ENCODE measurements around the gene ZKSCAN4. TPM values are rescaled to one million over a fixed set of nuclear protein-coding genes. Genes with fewer than 3 reads are reported as not detected.

Gene ZKSCAN4
- polyA plus RNA-seq, 1 of the 3 experiments (the other 2 are of a cell fraction), result 2.9 TPM

DNA sequence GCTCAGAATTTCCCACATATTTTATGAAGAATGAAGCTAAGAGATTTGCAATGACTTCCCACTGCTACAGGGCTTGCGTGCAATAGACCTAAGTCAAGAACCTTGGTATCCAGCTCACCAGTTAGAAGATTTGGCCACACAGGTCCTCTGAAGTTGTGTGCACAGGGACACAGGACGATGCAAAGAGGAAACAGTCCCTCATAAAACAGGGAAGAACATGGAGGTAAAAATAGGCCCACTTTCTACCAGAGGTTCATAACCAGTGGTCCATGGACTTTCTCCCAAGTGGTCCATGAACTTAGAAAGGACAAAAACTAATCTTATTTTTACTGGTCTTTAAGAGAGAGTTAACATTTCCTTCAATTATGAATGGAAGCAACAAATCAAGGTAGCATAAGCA lies 1.3 kb downstream of the ZKSCAN4 start:
- WGBS (ENCODE audit: low lambda C conversion rate), result 67% methylated on average over 2 of the region's 2 CpGs
- peak overlapping the region; percentile 93 to 97 for H3K4me3 ChIP-seq (ENCODE audit: low read depth in 2 of 2, low read length in 1 of 2)

DNA sequence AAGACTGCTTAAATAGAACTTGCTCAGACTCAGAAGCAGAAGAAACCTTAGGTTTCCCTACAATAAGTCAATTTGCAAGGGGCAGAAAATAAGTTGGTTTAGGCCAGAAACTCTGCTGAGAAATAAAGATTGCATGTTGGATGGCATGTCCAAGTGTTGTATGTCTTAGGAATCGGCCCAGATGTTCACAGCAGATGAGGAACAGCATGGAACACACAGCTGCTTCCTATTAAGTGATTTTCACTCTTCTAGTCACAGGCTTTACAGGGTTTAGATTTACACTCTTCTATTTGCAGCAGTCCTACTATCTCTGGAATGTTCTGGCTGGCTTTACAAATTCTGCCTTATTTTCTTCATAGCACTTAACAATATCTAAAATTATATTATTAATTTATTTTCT lies 3.2 kb downstream of the ZKSCAN4 start:
- no peak overlapping the region for H3K9ac ChIP-seq

More for the DNA sequence above, 1.3 kb downstream of the ZKSCAN4 start:
- H3K4me1 ChIP-seq (ENCODE audit: control insufficient read depth in 1 of 2, insufficient read depth in 2 of 2, low read depth in 1 of 2, low read length in 1 of 2), result peaks cover 5 to 12% of the 10 kb centered on the region in 2 experiments; a peak in 3 of 4 replicates
- H3K79me2 ChIP-seq (ENCODE audit: insufficient read depth), result peaks cover 19% of the 10 kb centered on the region
- H3F3A ChIP-seq (replicated peaks; ENCODE audit: insufficient read depth), result no peaks in the 10 kb centered on the region
- peak overlapping the region; percentile 2; the same call in 1 of the 2 replicates for H2AFZ ChIP-seq (ENCODE audit: low read depth)
- H3K9me2 ChIP-seq, result no peaks in the 10 kb centered on the region
- no peaks in the 10 kb centered on the region for H3K9me3 ChIP-seq
- ChIA-PET CTCF (interaction anchor here (1.5 kb wide), 1 partner anchor 105 kb away, joined by 4 read pairs; no protein-coding TSS in a partner anchor), POLR2A (no interaction called here)
- H4K20me1 ChIP-seq (ENCODE audit: insufficient read depth), result no peaks in the 10 kb centered on the region
- TF ChIP-seq GATA2 (CRISPR knock-in tag; IDR thresholded peaks at IDR 0.05) (no peak), ELF1 (IDR thresholded peaks at IDR 0.05) (no peak), FOSL2 (IDR thresholded peaks at IDR 0.05; ENCODE audit: borderline replicate concordance, low read depth) (no peak), NFIC (IDR thresholded peaks at IDR 0.05; ENCODE audit: borderline replicate concordance) (no peak)
- TF ChIP-seq, protein P1, sequence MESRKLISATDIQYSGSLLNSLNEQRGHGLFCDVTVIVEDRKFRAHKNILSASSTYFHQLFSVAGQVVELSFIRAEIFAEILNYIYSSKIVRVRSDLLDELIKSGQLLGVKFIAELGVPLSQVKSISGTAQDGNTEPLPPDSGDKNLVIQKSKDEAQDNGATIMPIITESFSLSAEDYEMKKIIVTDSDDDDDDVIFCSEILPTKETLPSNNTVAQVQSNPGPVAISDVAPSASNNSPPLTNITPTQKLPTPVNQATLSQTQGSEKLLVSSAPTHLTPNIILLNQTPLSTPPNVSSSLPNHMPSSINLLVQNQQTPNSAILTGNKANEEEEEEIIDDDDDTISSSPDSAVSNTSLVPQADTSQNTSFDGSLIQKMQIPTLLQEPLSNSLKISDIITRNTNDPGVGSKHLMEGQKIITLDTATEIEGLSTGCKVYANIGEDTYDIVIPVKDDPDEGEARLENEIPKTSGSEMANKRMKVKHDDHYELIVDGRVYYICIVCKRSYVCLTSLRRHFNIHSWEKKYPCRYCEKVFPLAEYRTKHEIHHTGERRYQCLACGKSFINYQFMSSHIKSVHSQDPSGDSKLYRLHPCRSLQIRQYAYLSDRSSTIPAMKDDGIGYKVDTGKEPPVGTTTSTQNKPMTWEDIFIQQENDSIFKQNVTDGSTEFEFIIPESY (IDR thresholded peaks at IDR 0.05; ENCODE audit: borderline replicate concordance, low read depth), result no peak
- TF ChIP-seq, protein P2, sequence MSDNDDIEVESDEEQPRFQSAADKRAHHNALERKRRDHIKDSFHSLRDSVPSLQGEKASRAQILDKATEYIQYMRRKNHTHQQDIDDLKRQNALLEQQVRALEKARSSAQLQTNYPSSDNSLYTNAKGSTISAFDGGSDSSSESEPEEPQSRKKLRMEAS (IDR thresholded peaks at IDR 0.05; ENCODE audit: low read depth), result no peak
- no peaks in the 10 kb centered on the region for H3K27me3 ChIP-seq (ENCODE audit: insufficient read depth)
- no peak for DNase-seq
- peak overlapping the region; percentile 79 for H3K4me2 ChIP-seq
- H3K9ac ChIP-seq, result no peak overlapping the region
- H3K27ac ChIP-seq (ENCODE audit: low read depth in 2 of 2, low read length in 1 of 2), result no peak overlapping the region
- H3K36me3 ChIP-seq (replicated peaks in 1 of 2; ENCODE audit: control insufficient read depth in 1 of 2, insufficient read depth in 2 of 2, low read length in 1 of 2), result peaks cover 15 to 36% of the 10 kb centered on the region in 2 experiments

More for the DNA sequence above, 3.2 kb downstream of the ZKSCAN4 start:
- peaks cover 24 to 54% of the 10 kb centered on the region in 2 experiments for H3K36me3 ChIP-seq (replicated peaks in 1 of 2; ENCODE audit: control insufficient read depth in 1 of 2, insufficient read depth in 2 of 2, low read length in 1 of 2)
- ChIA-PET CTCF (no interaction called here), POLR2A (no interaction called here)
- no peak for TF ChIP-seq CHD2 (IDR thresholded peaks at IDR 0.05; ENCODE audit: low read length, partially characterized antibody)
- no peak for TF ChIP-seq SIN3A (IDR thresholded peaks at IDR 0.05; ENCODE audit: borderline replicate concordance, low read depth, low read length)
- TF ChIP-seq SMC3 (IDR thresholded peaks at IDR 0.05; ENCODE audit: low read depth, low read length), result no peak
- TF ChIP-seq GATA2 (CRISPR knock-in tag; IDR thresholded peaks at IDR 0.05), result no peak
- no peak overlapping the region for H3K4me2 ChIP-seq
- H3K27ac ChIP-seq (ENCODE audit: low read depth in 2 of 2, low read length in 1 of 2), result no peak overlapping the region
- 86% methylated on average over 1 of the region's 1 CpG for WGBS (ENCODE audit: low lambda C conversion rate)
- no peak overlapping the region for H3K4me3 ChIP-seq (ENCODE audit: low read depth in 2 of 2, low read length in 1 of 2)
- no peaks in the 10 kb centered on the region for H3K27me3 ChIP-seq (ENCODE audit: insufficient read depth)
- H3K9me2 ChIP-seq, result no peaks in the 10 kb centered on the region
- H3K4me1 ChIP-seq (ENCODE audit: control insufficient read depth in 1 of 2, insufficient read depth in 2 of 2, low read depth in 1 of 2, low read length in 1 of 2), result peaks cover 5 to 12% of the 10 kb centered on the region in 2 experiments; a peak in 3 of 4 replicates
- no peaks in the 10 kb centered on the region for H3F3A ChIP-seq (replicated peaks; ENCODE audit: insufficient read depth)
- H2AFZ ChIP-seq (ENCODE audit: low read depth), result no peak overlapping the region
- H3K9me3 ChIP-seq, result no peaks in the 10 kb centered on the region
- no peaks in the 10 kb centered on the region for H4K20me1 ChIP-seq (ENCODE audit: insufficient read depth)
- no peak for DNase-seq
- peaks cover 19% of the 10 kb centered on the region for H3K79me2 ChIP-seq (ENCODE audit: insufficient read depth)

Data from SK-N-SH (cell line).